GM21786 (cell line): Measurements from ENCODE around the gene ACP4.
A peak's percentile ranks its signal among the peaks of the same experiment; 100 is the strongest.
"Not testable (repeated sequence)": the region's sequence is repeated elsewhere in the genome, so short reads cannot be mapped to it uniquely, and the experiment has no call there.

ENCODE experiments used
- ATAC-seq: cut with Tn5 transposase; IDR thresholded peaks from one replicate; pipeline ENCODE4 v1.9.1; 2021; ENCODE audit not compliant: unreplicated experiment

ACP4 gene

DNA sequence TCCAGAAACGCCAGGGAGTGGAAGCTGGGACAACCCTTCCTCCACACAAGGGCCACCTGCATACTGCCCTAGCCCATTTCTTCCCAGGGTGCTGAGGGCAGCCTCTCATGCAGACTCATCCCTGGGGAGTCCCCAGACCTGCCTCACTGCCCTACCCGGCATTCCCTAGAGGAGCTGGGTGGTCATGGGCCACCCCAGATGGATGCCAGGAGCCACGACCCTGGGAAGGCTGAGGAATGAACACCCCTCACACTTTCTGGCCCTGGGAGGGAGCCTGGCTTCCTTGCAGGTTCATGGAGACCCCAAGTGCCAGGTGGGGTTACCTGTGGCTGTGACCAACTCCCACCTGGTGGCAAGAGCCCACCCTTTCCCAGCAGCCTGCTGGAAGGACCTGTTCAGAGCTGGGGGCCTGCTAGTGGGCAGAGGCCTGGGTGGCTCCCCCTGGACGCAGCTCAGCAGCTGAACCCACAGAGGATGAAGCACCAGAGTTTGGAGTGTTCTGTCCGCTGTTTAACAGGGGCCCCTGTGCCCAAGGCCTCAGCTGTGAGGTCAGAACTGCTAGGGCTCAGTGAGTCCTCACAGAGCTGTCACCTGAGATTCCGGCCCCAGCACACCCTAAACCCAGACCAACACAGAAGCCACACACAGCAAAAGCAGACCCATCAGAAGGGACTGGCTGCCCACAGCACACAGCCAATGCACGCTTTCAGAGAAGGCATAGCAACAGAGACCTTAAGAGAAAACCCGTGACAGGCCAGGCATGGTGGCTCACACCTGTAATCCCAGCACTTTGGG lies 6.6 kb downstream of the ACP4 start:
- ATAC-seq: no peak

GRCh38 chr19:50797429-50797780 lies 7.2 kb downstream of the ACP4 start:
- no peak for ATAC-seq

DNA sequence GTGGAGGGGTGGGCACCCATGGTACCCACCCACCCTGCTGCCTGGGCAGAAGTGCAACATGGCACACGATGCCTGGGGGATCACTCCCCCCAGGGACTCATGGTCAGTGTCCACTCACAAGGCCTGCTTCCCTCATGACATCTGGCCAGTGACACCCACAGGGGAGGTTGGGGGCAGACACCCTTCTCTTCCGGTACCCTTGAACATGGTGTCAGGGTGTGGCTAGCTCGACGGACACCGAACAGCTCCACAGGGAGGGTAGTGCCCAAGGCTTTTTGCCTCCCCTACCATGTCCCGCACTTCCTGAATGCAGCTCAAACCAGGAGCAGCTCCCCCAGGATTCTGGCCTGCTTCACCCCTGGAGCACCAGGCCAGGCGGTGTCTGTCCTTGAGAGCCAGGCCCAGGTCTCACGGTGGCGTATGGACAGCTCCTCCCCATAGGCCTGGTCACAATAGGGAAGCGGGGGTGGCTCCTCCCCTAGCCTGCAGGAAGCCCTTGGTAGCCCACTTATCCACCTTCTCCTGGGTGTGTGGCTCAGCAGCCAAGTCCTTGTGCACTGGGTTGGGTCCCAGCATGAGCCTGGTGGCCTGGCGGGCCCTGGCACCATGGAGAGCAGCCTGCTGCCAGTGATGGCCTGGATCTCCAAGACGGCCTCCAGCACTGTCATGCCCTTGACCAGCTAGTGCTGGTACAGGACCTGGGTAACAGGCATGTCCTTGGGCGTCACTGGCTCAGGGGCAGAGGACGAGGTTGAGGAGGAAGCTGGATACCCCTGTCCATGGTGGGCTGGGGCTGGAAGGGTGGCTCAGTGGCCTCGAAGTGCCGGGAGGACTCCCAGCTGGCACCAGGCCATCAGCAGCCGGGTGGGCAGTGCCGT lies 7.8 kb downstream of the ACP4 start:
- no peak for ATAC-seq

DNA sequence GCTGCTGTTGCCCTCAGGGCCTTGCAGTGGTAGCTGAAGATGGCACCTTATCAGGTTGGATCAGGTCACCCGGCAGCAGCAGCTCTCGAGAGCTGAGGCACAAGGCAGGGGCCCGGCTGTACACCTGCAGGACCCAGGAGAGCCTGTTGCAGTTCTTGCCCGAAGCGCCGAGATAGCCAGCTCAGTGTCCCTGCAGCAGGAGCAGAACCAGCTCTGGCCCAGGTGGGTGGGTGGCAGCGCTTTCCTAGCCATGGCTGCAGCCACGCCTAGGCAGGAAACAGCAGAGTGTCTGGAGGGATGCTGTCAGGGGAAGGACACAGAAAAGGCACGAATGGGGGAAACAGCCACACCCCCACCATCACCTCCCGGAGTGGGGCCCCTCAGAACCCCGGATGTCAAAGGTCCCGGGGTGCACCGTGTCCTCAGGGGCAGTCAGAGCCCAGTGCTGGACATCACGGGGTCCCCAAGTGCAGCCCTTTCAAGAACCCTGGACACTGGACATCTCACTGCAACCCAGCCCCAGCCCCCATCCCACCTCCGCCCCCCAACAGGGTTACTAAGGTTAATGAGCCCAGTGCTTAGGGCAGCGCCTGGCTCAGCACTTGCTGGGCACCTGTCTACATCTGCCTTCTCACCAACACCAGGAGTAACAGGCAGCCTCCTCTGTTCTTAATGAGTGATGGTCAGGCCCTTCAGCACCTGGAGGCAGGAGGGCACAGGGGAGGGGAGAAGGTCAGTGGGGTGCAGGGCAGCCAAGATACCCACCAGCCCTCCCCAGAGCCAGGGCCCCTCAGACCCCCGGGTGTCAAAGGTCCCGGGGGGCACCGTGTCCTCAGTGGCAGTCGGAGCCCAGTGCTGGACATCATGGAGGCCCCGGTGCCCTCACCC lies 8.7 kb downstream of the ACP4 start:
- no peak for ATAC-seq

DNA sequence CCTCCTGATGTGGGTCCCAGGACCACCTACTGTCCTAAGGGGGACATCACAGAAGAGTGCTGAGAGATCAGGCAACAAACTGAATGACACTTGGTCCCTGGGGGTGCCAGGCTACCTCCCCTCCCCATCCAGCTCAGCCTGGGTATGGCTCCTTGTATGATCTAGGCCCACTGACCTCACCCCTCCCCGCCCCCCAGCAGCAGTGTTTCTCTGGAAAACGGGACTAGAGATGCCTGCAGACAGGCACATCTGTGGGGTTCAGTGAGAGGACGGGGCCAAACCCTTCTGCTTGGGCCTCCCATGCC lies 9.3 kb downstream of the ACP4 start:
- ATAC-seq: no peak

- ATAC-seq: no peak
Measured at GRCh38 chr19:50801107-50801506, 10.9 kb downstream of the ACP4 start.

GRCh38 chr19:50803633-50804419 lies 13.6 kb downstream of the ACP4 start:
- ATAC-seq: no peak

DNA sequence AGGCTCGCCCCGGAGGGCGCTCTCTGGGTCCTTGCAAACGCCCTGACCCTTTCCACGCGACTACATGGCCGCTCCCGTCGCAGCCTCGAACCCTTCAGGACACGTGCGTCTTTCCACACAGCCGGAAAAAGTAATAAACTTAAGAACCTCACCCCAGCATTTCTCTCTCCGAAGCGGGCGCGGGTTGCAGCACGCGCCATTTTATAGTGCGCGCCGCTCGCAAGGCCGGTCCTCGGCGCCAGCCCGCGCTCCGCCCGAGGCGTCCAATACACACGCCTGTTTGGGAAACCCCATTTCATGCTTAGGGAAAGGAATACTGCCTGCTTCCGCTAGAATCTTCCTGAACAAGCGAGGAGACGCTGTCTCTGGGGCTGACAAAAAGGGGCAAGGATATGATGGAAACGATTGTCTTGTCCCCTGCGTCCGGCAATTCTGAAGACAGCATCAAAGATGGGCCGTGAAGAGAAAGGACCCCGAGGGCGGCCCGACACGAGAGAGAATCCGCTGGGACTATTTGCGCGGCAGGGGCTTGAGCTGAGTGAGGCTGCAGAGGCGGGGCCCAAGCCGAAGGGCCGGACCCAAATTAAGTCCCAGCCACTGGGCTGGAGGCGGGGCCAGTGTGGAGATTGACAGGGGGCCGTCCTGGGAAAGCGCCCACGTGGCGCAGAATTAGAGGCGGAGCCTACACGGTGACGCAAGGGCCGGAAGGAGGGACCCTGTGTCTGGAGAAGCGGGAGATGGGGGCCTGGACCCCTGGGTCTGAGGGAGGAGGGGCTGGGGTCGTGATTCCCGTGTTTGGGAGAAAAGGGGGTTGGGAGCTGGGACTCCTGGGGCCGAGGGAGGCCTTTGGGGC lies 14.4 kb downstream of the ACP4 start:
- peak; percentile 87 for ATAC-seq

DNA sequence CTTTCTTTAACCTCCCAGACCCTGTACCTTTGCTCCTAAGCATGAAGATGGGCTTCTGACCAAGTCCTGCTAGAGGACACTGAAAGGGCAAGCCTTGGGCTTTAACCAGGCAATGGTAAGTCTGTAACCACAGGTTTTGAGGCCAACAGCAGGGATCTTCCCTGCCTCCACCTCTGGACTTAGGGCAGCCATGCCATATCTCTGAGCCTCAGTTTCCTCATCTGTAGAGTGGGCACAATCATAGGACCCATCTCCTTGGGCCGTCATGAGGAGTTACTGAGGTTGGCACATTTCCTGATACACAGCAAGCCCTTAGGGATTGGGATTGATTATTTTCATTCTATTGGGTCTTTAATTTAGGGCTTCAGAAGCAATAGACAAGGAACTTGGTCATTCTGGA lies 18.6 kb downstream of the ACP4 start:
- no peak for ATAC-seq

DNA sequence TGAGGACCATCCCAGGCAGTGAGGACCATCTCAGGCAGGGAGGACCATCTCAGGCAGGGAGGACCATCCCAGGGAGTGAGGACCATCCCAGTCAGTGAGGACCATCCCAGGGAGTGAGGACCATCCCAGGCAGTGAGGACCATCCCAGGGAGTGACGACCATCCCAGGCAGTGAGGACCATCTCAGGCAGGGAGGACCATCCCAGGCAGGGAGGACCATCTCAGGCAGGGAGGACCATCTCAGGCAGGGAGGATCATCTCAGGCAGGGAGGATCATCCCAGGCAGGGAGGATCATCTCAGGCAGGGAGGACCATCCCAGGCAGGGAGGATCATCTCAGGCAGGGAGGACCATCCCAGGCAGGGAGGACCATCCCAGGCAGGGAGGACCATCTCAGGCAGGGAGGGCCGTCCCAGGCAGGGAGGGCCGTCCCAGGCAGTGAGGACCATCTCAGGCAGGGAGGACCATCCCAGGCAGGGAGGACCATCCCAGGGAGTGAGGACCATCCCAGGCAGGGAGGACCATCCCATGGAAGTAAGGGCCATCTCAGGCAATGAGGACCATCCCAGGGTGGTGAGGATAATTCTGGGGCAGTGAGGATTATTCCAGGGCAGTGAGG lies 21.5 kb downstream of the ACP4 start:
- not testable (repeated sequence) for ATAC-seq

DNA sequence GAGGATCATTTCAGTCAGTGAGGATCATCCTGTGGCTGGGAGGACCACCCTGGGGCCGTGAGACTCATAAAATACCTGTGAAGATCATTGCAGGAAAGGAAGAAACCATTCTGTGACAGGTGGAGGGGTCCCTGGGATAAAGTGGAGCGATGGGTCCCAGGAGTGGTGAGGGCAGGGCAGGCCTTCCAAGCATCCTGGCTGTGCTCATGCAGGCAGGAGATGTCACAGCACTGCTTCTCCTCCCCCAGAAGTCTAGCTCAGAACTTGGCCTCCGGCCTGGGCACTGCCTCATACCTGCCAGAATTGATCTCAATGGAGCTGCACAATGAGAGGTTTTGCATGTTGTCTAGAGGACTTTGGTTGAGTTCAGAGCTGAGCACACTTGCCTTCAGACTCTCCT lies 22.3 kb downstream of the ACP4 start:
- ATAC-seq: no peak

DNA sequence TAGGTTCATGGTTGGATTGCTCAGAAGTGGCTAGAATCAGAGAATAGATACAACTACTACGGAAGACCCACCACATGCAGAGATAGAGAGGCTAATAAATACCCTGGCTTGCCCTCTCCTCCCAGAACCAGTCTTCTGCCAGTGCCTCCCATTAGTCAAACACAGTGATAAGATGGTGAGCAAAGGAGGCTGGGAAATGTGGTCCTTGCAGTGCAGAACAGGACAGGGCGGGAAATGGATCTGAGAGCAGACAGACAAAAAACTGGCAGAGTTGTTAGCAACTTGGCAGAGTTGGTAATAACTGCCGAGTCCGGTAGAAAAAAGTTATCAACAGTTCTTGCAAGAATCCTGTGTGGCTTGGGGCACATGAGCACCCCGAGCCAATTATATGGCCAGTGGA lies 24.7 kb downstream of the ACP4 start:
- no peak for ATAC-seq

- ATAC-seq: no peak
Measured at GRCh38 chr19:50815439-50815838, 25.2 kb downstream of the ACP4 start.

- peak; percentile 46 for ATAC-seq
Measured at GRCh38 chr19:50817941-50818858, 28.0 kb downstream of the ACP4 start.

GRCh38 chr19:50818859-50819472 lies 28.8 kb downstream of the ACP4 start:
- no peak for ATAC-seq

DNA sequence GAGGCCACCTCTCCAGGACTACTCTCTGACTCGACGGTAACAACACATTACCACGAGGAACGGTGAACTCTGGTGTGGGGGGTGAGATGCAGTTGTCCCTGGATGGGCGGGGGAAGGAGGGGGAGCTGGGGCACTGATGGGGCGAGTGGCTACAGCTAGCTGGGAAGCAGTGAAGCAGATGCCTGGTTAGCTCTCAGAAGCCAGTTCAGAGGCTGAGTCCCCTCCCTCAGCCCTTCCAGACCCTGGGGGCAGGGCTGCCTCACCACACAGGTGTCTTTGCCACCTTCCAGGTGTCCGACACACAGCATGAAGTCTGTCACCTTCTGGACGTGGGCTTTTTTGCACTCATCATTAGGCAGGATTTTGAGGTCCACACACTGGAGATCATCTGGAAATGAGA lies 29.4 kb downstream of the ACP4 start:
- ATAC-seq: no peak

DNA sequence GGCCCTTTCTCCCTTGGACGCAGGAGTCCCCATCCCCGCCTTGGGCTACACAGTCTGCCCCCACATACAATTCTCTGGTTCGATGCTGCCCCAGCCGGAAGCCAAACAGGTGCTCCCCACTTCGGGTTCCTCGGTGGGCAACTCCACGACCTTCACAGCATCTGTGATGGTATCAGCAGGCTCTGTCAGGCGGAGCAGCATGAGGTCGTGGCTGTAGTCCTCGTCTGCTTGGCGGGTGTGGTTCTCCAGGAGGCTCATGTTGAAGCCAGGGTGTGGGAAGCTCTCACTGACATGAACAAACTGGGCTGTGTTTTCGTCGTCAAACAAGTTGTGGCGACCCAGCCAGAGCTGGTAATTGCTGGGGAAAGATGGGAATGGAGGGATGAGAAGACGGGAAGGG lies 29.9 kb downstream of the ACP4 start:
- ATAC-seq: no peak
